Stimulated activated naive CD8-positive, alpha-beta T cell treated with anti-CD3 and anti-CD28 coated beads, Interleukin-15, amount 100 ng/mL, for 72 hours (primary cell): ENCODE data around the gene PM20D2.

Experiments used
- ATAC-seq: fragments of 150-1000 bp; cut with Tn5 transposase; 2 replicates; pipeline ENCODE4 v1.10.0; 2021; ENCODE audit warnings: mild to moderate bottlenecking, moderate library complexity
- DNase-seq, 2 donors: peaks; one replicate each; pipeline ENCODE4 v3.0.0; 2021 to 2022
- H3K27ac Mint-ChIP-seq, 2 donors: one replicate each; pipeline ENCODE4 v1.8.0; 2022; ENCODE audit warnings: mild to moderate bottlenecking in 2 of 2, mixed read lengths in 2 of 2, moderate library complexity in 2 of 2
- H3K27me3 Mint-ChIP-seq: one replicate; pipeline ENCODE4 v1.8.0; 2022; ENCODE audit warnings: mixed read lengths
- H3K4me1 Mint-ChIP-seq: one replicate; pipeline ENCODE4 v1.8.0; 2022; ENCODE audit warnings: mild to moderate bottlenecking, mixed read lengths
- H3K4me3 Mint-ChIP-seq, 2 donors: one replicate each; pipeline ENCODE4 v1.8.0; 2022; ENCODE audit warnings: mild to moderate bottlenecking in 2 of 2, mixed read lengths in 2 of 2, moderate library complexity in 1 of 2
- H3K9me3 Mint-ChIP-seq, 2 donors: one replicate each; pipeline ENCODE4 v1.8.0; 2022; ENCODE audit warnings: mixed read lengths in 2 of 2

PM20D2 gene

DNA sequence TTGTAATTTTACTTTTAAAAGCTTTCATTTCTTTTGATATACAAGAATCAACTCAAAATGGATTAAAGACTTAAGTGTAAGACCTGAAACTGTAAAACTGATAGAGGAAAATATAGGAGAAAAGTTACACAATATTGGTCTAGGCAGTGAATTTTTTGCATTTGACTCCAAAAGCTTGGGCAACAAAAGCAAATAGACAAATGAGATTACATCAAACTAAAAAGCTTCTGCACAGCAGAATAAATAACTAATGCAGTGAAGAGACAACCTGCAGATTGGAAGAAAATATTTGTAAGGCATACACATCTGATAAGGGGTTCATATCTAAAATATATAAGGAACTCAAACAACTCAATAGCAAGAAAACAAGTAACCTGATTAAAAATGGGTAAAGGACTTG lies 68.3 kb downstream of the PM20D2 start:
- H3K27me3 Mint-ChIP-seq = peaks cover 10% of the 10 kb centered on the region
- no peak overlapping the region for H3K27ac Mint-ChIP-seq
- no peak overlapping the region for H3K4me3 Mint-ChIP-seq
- DNase-seq (no peak), ATAC-seq (no peak)
- H3K4me1 Mint-ChIP-seq = no peaks in the 10 kb centered on the region
- no peaks in the 10 kb centered on the region for H3K9me3 Mint-ChIP-seq
